H1 (cell line): Measurements from ENCODE around the gene RASD2. TPM values are rescaled to one million over a fixed set of nuclear protein-coding genes. Genes with fewer than 3 reads are reported as not detected.

ENCODE experiments used
- CTCF ChIA-PET: fragments of 300-600 bp; sonication (Branson Sonifier 250); formaldehyde crosslinking; loops from one replicate; lab custom pipeline; 2021; ENCODE audit not compliant: partially characterized antibody; lab: Charles Lee
- POLR2A ChIA-PET: fragments of 300-600 bp; sonication (Branson Sonifier 250); formaldehyde crosslinking; loops from one replicate; lab custom pipeline; 2021; ENCODE audit warnings: inconsistent platforms; ENCODE audit not compliant: partially characterized antibody; lab: Charles Lee
- DNase-seq, 2 experiments: peaks; one replicate each; pipeline versions ENCODE4 v3.0.0 to v3.0.0-alpha.2; 2010 to 2022; ENCODE audit warnings: low spot score in 2 of 2, low read depth in 1 of 2, mixed read lengths in 1 of 2
- FAIRE-seq: peaks from 2 replicates; lab custom pipeline; 2011; peaks lifted over from hg19 to GRCh38; lab: Jason Lieb, UNC
- H2AFZ ChIP-seq: 2 replicates; pipeline ENCODE4 v1.8.1; 2012; ENCODE audit warnings: low read length, inconsistent platforms
- H2AK5ac ChIP-seq: 2 replicates; pipeline ENCODE4 v1.6.1; 2013; ENCODE audit warnings: low read depth, low read length
- H2BK120ac ChIP-seq: replicated peaks from 2 replicates; pipeline ENCODE3; 2013; ENCODE audit warnings: low read depth, low read length, inconsistent platforms
- H2BK12ac ChIP-seq: 2 replicates; pipeline ENCODE4 v1.6.1; 2013; ENCODE audit warnings: low read depth, low read length
- H2BK15ac ChIP-seq: 2 replicates; pipeline ENCODE4 v1.6.1; 2013; ENCODE audit warnings: low read length
- H2BK20ac ChIP-seq: 2 replicates; pipeline ENCODE4 v1.6.1; 2013; ENCODE audit warnings: low read length
- H2BK5ac ChIP-seq: 2 replicates; pipeline ENCODE4 v1.6.1; 2013; ENCODE audit warnings: low read depth, low read length
- H3K14ac ChIP-seq: 2 replicates; pipeline ENCODE4 v1.6.1; 2013; ENCODE audit warnings: inconsistent platforms; ENCODE audit not compliant: insufficient read length
- H3K18ac ChIP-seq: 2 replicates; pipeline ENCODE4 v1.6.1; 2013; ENCODE audit warnings: low read length; ENCODE audit errors: extremely low read depth
- H3K23ac ChIP-seq: 2 replicates; pipeline ENCODE4 v1.6.1; 2013; ENCODE audit warnings: inconsistent platforms; ENCODE audit not compliant: insufficient read length
- H3K23me2 ChIP-seq: 2 replicates; pipeline ENCODE4 v1.6.1; 2013; ENCODE audit warnings: low read depth, low read length
- H3K27ac ChIP-seq: 2 replicates; pipeline ENCODE4 v1.6.1; 2011; ENCODE audit warnings: low read depth, low read length, inconsistent platforms
- H3K27me3 ChIP-seq, 4 experiments: replicated peaks in 1 of 4; 1 replicate in 1 of 4; 2 replicates in 3 of 4; pipeline versions ENCODE4 v1.6.1 to v1.8.1; 2011 to 2013; ENCODE audit warnings: low read length in 3 of 4, mild to moderate bottlenecking in 3 of 4, inconsistent platforms in 2 of 4, mixed read lengths in 2 of 4, moderate library complexity in 1 of 4; ENCODE audit not compliant: control insufficient read depth in 3 of 4, insufficient read depth in 3 of 4; ENCODE audit errors: extremely low read depth in 1 of 4
- H3K36me3 ChIP-seq, 4 experiments: 2 replicates each; pipeline versions ENCODE4 v1.6.1 to v1.8.1; 2011 to 2013; ENCODE audit warnings: mild to moderate bottlenecking in 4 of 4, low read length in 3 of 4, moderate library complexity in 2 of 4, control low read depth in 1 of 4, inconsistent platforms in 1 of 4; ENCODE audit not compliant: insufficient read depth in 4 of 4, control insufficient read depth in 2 of 4
- H3K4ac ChIP-seq: replicated peaks from 2 replicates; pipeline ENCODE3; 2013; ENCODE audit warnings: low read length, low read depth, mixed read lengths, inconsistent platforms; ENCODE audit not compliant: insufficient read length
- H3K4me1 ChIP-seq, 4 experiments: replicated peaks in 1 of 4; 1 replicate in 1 of 4; 2 replicates in 3 of 4; pipeline versions ENCODE4 v1.6.1 to v1.8.1; 2011 to 2013; ENCODE audit warnings: low read length in 3 of 4, inconsistent platforms in 2 of 4, mixed read lengths in 1 of 4; ENCODE audit not compliant: insufficient read depth in 4 of 4, control insufficient read depth in 3 of 4
- H3K4me2 ChIP-seq, 2 experiments: 2 replicates each; pipeline versions ENCODE4 v1.6.1 to v1.8.1; 2011 to 2013; ENCODE audit warnings: low read depth in 2 of 2, low read length in 2 of 2, control low read depth in 1 of 2, inconsistent platforms in 1 of 2, mild to moderate bottlenecking in 1 of 2; ENCODE audit not compliant: insufficient read depth in 1 of 2
- H3K4me3 ChIP-seq, 4 experiments: fragments of 200-600, 300-600 bp in 1 of 4; sonication (generic), shearing (Covaris generic), sonication (Bioruptor Twin) in 1 of 4; 2 replicates each; pipeline versions ENCODE4 v1.5.1 to v1.8.1; 2011 to 2016; ENCODE audit warnings: low read length in 4 of 4, low read depth in 3 of 4, control low read depth in 2 of 4, inconsistent platforms in 2 of 4, mild to moderate bottlenecking in 2 of 4, mixed read lengths in 1 of 4, moderate library complexity in 1 of 4; ENCODE audit not compliant: insufficient read depth in 2 of 4; ENCODE audit errors: extremely low read depth in 1 of 4
- H3K56ac ChIP-seq: replicated peaks from 2 replicates; pipeline ENCODE3; 2013; ENCODE audit warnings: low read depth, mild to moderate bottlenecking, mixed read lengths, low read length, inconsistent platforms; ENCODE audit not compliant: insufficient read length
- H3K79me1 ChIP-seq: 2 replicates; pipeline ENCODE4 v1.6.1; 2013; ENCODE audit warnings: low read depth, low read length, control low read depth
- H3K79me2 ChIP-seq, 2 experiments: 2 replicates each; pipeline versions ENCODE4 v1.6.1 to v1.8.1; 2012 to 2013; ENCODE audit warnings: low read length in 2 of 2, mild to moderate bottlenecking in 2 of 2, inconsistent platforms in 1 of 2; ENCODE audit not compliant: insufficient read depth in 2 of 2, control insufficient read depth in 1 of 2
- H3K9ac ChIP-seq, 4 experiments: replicated peaks in 1 of 4; 1 replicate in 1 of 4; 2 replicates in 3 of 4; pipeline versions ENCODE4 v1.6.1 to v1.8.1; 2011 to 2013; ENCODE audit warnings: low read depth in 3 of 4, low read length in 3 of 4, control low read depth in 2 of 4, mild to moderate bottlenecking in 2 of 4, moderate library complexity in 2 of 4, inconsistent platforms in 1 of 4; ENCODE audit errors: extremely low read depth in 1 of 4
- H3K9me3 ChIP-seq, 2 experiments: 2 replicates each; pipeline versions ENCODE4 v1.6.1 to v1.8.1; 2012 to 2013; ENCODE audit warnings: mild to moderate bottlenecking in 2 of 2, moderate library complexity in 2 of 2, control low read depth in 1 of 2, inconsistent platforms in 1 of 2, low read depth in 1 of 2, low read length in 1 of 2, mixed read lengths in 1 of 2; ENCODE audit not compliant: insufficient read depth in 2 of 2
- H4K20me1 ChIP-seq, 2 experiments: replicated peaks in 1 of 2; 2 replicates each; pipeline versions ENCODE3 to v1.8.1; 2011 to 2013; ENCODE audit warnings: inconsistent platforms in 2 of 2, low read length in 2 of 2, mild to moderate bottlenecking in 1 of 2; ENCODE audit not compliant: insufficient read depth in 2 of 2, control insufficient read depth in 1 of 2
- H4K5ac ChIP-seq: 2 replicates; pipeline ENCODE4 v1.6.1; 2013; ENCODE audit warnings: low read length, low read depth, mixed read lengths, inconsistent platforms; ENCODE audit not compliant: insufficient read length
- H4K8ac ChIP-seq: 2 replicates; pipeline ENCODE4 v1.8.0; 2013; ENCODE audit warnings: mild to moderate bottlenecking, moderate library complexity, low read length, inconsistent platforms; ENCODE audit not compliant: insufficient read depth; ENCODE audit errors: extremely low read depth
- H4K91ac ChIP-seq: replicated peaks from 2 replicates; pipeline ENCODE3; 2013; ENCODE audit warnings: low read length, mixed read lengths, inconsistent platforms; ENCODE audit not compliant: insufficient read length
- ATF3 ChIP-seq: IDR thresholded peaks from 2 replicates; pipeline ENCODE4 v1.6.1; 2011; ENCODE audit warnings: low read depth, mild to moderate bottlenecking, low read length; ENCODE audit not compliant: insufficient read depth
- CBX5 ChIP-seq: fragments of 300-800, 300-1000 bp; sonication (generic); IDR thresholded peaks from 2 replicates; pipeline ENCODE4 v1.7.1; 2016; ENCODE audit warnings: antibody characterized with exemption, low read length, low read depth
- CREB1 ChIP-seq: IDR thresholded peaks from 2 replicates; pipeline ENCODE4 v1.6.1; 2012; ENCODE audit warnings: inconsistent platforms
- CTBP2 ChIP-seq: IDR thresholded peaks from 2 replicates; pipeline ENCODE4 v1.7.0; 2011; ENCODE audit warnings: borderline replicate concordance, mild to moderate bottlenecking, moderate library complexity, mixed read lengths, low read length; ENCODE audit not compliant: insufficient read depth, insufficient read length
- E2F6 ChIP-seq: IDR thresholded peaks from 2 replicates; pipeline ENCODE4 v1.6.1; 2012; ENCODE audit warnings: inconsistent platforms
- GTF2F1 ChIP-seq: IDR thresholded peaks from 2 replicates; pipeline ENCODE4 v1.6.1; 2012; ENCODE audit warnings: low read depth, low read length, improper control_type of control experiment, borderline replicate concordance
- JUN ChIP-seq: IDR thresholded peaks from 2 replicates; pipeline ENCODE4 v1.6.1; 2011; ENCODE audit warnings: low read depth, mild to moderate bottlenecking, improper control_type of control experiment, low read length
- KDM1A ChIP-seq: fragments of 200-600, 300-600 bp; sonication (generic); IDR thresholded peaks from 2 replicates; pipeline ENCODE4 v1.7.1; 2016; ENCODE audit warnings: mild to moderate bottlenecking, low read length, borderline replicate concordance
- MAX ChIP-seq: IDR thresholded peaks from 2 replicates; pipeline ENCODE4 v1.6.1; 2012; ENCODE audit warnings: inconsistent platforms
- SIRT6 ChIP-seq: IDR thresholded peaks from one replicate; pipeline ENCODE4 v1.7.1; 2012; ENCODE audit warnings: low read length, inconsistent platforms
- SIX5 ChIP-seq: IDR thresholded peaks from 2 replicates; pipeline ENCODE4 v1.6.1; 2011; ENCODE audit warnings: mild to moderate bottlenecking, low read depth, low read length
- SRF ChIP-seq: IDR thresholded peaks from 2 replicates; pipeline ENCODE4 v1.6.1; 2011; ENCODE audit warnings: mild to moderate bottlenecking, low read depth, low read length, moderate library complexity
- WGBS, 2 experiments: shearing (Covaris generic) in 1 of 2; methylation state at CpG; one replicate each; pipeline versions ENCODE4 v1.1.6 to v1.1.7; 2013 to 2015; ENCODE audit warnings: low lambda C conversion rate in 2 of 2, mixed read lengths in 2 of 2, inconsistent platforms in 1 of 2, low coverage in 1 of 2, missing lambda C conversion rate in 1 of 2; ENCODE audit not compliant: insufficient replicate concordance in 2 of 2, insufficient coverage in 1 of 2, insufficient read length in 1 of 2; ENCODE audit errors: extremely low coverage in 1 of 2, missing lambda C conversion rate in 1 of 2; 5-methylcytosine and 5-hydroxymethylcytosine counted together
- polyA plus RNA-seq, 7 experiments: library from polyadenylated mRNA; depleted of rRNA in 3 of 7; stranded (reverse) in 5 of 7; unstranded in 2 of 7; fragments of >200 nt in 5 of 7; fragments of 200-250 nt in 2 of 7; gene quantifications; 1 replicate in 5 of 7; 2 replicates in 1 of 7; 4 replicates in 1 of 7; pipeline versions ENCODE4 v1.2.1 to v1.2.3, GENCODE V29; 2011 to 2013; ENCODE audit warnings: missing spikeins in 2 of 7, mixed read lengths in 2 of 7
- total RNA-seq: library from RNA; stranded (reverse); fragmentation: NEBNext Ultra II Directional; extraction: Animal tissue kit (Norgen Biotek cat#: 25700); gene quantifications from 2 replicates; pipeline ENCODE4 v1.2.1, GENCODE V29; 2021

The RASD2 gene
- total and polyA plus RNA-seq, 2 of the 8 experiments (the other 6 are each of a cell fraction or from before 2014, with no cell fraction given): 1.9 to 5.1 TPM

GRCh38 chr22:35543702-35544101 lies 3.1 kb downstream of the RASD2 start:
- Histone ChIP-seq H4K5ac (no peak overlapping the region), H4K91ac (no peak overlapping the region), H4K8ac (no peak overlapping the region), H3K14ac (no peak overlapping the region), H3K9ac (no peak overlapping the region), H2BK20ac (no peak overlapping the region), H3K23ac (no peak overlapping the region), H2BK15ac (no peak overlapping the region), H3K4me1 (peaks cover 4 to 36% (median 20%) of the 10 kb centered on the region in 4 experiments), H3K23me2 (peaks cover 9% of the 10 kb centered on the region; the same call in 1 of the 2 replicates), H3K4me2 (no peak overlapping the region), H2BK5ac (no peak overlapping the region), H3K9me3 (no peaks in the 10 kb centered on the region), H2AFZ (no peak overlapping the region), H4K20me1 (no peaks in the 10 kb centered on the region), H3K4ac (no peak overlapping the region), H3K36me3 (no peaks in the 10 kb centered on the region), H2BK120ac (no peak overlapping the region), H3K4me3 (no peak overlapping the region), H3K79me2 (no peaks in the 10 kb centered on the region), H3K18ac (no peak overlapping the region), H3K56ac (no peak overlapping the region), H2BK12ac (peak overlapping the region; percentile 19; the same call in 1 of the 2 replicates), H2AK5ac (peak overlapping the region; percentile 95; the same call in 1 of the 2 replicates), H3K79me1 (no peaks in the 10 kb centered on the region), H3K27ac (no peak overlapping the region), H3K27me3 (peaks cover 0 to 31% (median 19%) of the 10 kb centered on the region in 4 experiments; a peak in 5 of 7 replicates)
- DNase-seq: no peak
- ChIA-PET CTCF (interaction anchor here (0.9 to 1.7 kb wide), 3 partner anchors 48 to 114 kb away, joined by 3 to 10 read pairs (median 3); no protein-coding TSS in a partner anchor), POLR2A (interaction anchor here (0.5 to 1.1 kb wide), 2 partner anchors 9 to 149 kb away, joined by 3 read pairs; no protein-coding TSS in a partner anchor)
- WGBS, 2 experiments: 100% methylated on average over 3 of the region's 3 CpGs; no CpG with 5 or more reads in 1 of the 2 experiments
- FAIRE-seq: no peak
- TF ChIP-seq JUN (no peak), SRF (no peak), GTF2F1 (no peak), KDM1A (no peak), CREB1 (no peak), CBX5 (no peak), E2F6 (no peak), SIX5 (no peak), SIRT6 (no peak), MAX (no peak), CTBP2 (no peak), ATF3 (no peak)
